ENCODE measurements around the gene CAPN12. TPM values are rescaled to one million over a fixed set of nuclear protein-coding genes. Genes with fewer than 3 reads are reported as not detected.

The CAPN12 gene
- total RNA-seq, 3 donors from 2014 or later: 0.16 to 9.2 (median 4.1) TPM

DNA sequence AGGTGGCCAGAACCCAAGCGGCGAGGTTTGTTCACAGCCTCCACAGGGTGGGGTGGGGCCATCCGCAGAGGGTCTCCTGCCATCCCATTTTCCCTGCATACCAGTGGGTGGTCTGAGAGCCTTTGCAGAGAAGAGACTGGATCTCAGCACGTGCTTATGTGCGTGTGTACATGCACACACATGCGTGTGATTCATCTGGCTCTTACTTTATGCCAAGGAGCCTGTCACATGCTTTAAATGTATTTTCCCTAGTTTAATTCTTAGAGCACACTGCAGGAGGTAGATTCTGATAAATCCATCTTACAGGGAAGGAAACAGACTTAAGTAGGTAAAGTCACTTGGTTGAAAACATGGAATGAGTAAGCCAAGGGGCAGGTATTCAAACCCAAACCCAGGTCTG is 47.1 kb downstream of the CAPN12 start:
- no peaks in the 10 kb centered on the region for H3K9me3 ChIP-seq
- peaks cover 20 to 32% of the 10 kb centered on the region in 2 donors for H3K4me1 ChIP-seq
- intact Hi-C loops (cut with DNase I; ENCODE audit: low total_unique reads): no loop called here
- no peaks in the 10 kb centered on the region for H3K36me3 ChIP-seq
- H3K27ac ChIP-seq: peak overlapping the region; percentile 96 to 99
- no peak for DNase-seq (ENCODE audit: low spot score in 2 of 2)
- H3K27me3 ChIP-seq: no peaks in the 10 kb centered on the region
- no peak for TF ChIP-seq POLR2AphosphoS5 (IDR thresholded peaks at IDR 0.05)
- TF ChIP-seq CTCF (IDR thresholded peaks at IDR 0.05): no peak
- TF ChIP-seq POLR2A (IDR thresholded peaks at IDR 0.05): no peak
- H3K4me3 ChIP-seq: no peak overlapping the region

DNA sequence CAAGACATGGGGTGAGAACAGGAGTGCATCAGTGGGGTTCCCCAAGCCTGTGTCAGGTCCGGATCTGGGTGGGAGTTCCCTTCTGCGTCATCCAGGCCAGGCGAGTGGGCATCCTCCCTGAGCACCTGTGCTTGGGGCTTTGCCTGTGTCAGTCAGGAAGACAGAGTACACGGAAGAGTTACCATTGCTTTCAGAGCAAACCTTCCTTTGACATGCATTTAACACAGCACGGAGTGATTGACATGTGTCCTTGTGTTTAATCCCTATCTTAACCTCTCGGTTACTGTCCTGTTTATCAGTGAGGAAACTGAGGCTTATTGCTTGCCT is 47.6 kb downstream of the CAPN12 start:
- intact Hi-C loops (cut with DNase I; ENCODE audit: low total_unique reads): no loop called here
- Histone ChIP-seq H3K9me3 (no peaks in the 10 kb centered on the region), H3K27me3 (no peaks in the 10 kb centered on the region), H3K27ac (peak overlapping the region; percentile 96 to 99), H3K4me3 (no peak overlapping the region), H3K4me1 (peaks cover 20 to 35% of the 10 kb centered on the region in 2 donors), H3K36me3 (no peaks in the 10 kb centered on the region)
- TF ChIP-seq CTCF (IDR thresholded peaks at IDR 0.05) (no peak), POLR2AphosphoS5 (IDR thresholded peaks at IDR 0.05) (no peak), POLR2A (IDR thresholded peaks at IDR 0.05) (no peak)
- no peak for DNase-seq (ENCODE audit: low spot score in 2 of 2)

DNA sequence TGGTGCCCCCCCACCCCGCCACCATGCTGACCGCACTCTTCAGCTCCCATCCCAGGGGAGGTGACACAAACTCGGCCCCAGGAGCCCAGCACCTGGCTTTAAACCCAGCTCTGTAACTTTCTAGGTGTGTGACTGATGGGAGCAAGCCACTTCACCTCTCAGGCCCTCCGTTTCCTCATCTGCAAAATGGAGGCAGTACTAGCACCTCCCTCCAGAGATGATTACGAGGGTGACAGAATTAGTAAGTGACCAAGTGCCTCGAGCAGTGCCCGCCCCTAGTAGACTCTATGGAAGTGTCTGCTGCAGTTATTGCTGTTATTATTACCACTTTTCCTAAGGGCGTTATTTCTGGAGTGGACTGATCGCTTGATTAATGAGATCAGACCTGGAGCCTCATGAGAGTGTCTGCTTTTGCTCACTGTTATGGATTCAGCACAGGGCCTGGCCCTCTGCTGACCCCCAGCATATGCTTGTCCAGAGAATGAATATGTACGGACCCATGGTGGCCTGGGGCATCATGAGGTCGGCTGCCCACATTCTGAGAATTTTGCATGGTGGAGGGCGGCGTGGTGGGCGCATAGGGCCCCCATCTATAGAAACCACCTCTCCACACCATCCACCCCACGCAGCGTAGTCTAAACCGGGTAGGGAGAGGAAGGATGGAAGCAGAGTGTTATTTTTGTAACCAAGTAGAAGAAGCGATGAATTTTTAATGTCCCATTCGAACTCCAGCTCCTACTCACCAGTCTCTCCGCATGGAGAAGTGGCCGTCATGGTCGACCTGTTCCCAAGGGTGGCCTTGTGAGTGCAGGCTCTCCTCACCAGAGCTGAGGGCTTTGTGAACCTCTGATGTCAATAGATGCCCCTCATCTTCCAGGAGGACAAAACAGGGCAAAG is 48.2 kb downstream of the CAPN12 start:
- H3K4me1 ChIP-seq: peaks cover 20 to 35% of the 10 kb centered on the region in 2 donors
- H3K27me3 ChIP-seq: no peaks in the 10 kb centered on the region
- peak overlapping the region; percentile 96 to 99 for H3K27ac ChIP-seq
- no peak for TF ChIP-seq POLR2AphosphoS5 (IDR thresholded peaks at IDR 0.05)
- no peak for TF ChIP-seq POLR2A (IDR thresholded peaks at IDR 0.05)
- no peak for TF ChIP-seq CTCF (IDR thresholded peaks at IDR 0.05)
- H3K9me3 ChIP-seq: no peaks in the 10 kb centered on the region
- intact Hi-C loops (cut with DNase I; ENCODE audit: low total_unique reads): no loop called here
- H3K36me3 ChIP-seq: no peaks in the 10 kb centered on the region
- H3K4me3 ChIP-seq: no peak overlapping the region
- no peak for DNase-seq (ENCODE audit: low spot score in 2 of 2)

DNA sequence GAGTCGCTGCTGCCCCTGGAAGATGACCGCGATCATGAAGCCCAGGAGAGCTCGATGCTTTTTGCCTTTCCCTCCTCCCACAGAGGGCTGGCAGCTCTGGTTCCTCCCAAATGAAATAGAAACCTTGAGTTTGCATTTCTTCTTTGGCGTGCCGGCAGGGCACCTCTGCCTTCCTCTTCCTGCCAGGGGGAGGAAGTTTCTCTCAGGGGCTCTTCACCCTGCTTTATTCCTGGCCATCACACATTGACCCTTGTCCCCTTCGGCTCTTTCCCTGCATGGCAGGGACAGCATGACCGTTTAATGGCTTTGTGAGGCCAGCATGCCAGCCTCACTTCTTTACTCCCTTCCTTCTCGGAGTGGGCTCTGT is 49.0 kb downstream of the CAPN12 start:
- no peaks in the 10 kb centered on the region for H3K9me3 ChIP-seq
- peak overlapping the region; percentile 96 to 99 for H3K27ac ChIP-seq
- TF ChIP-seq POLR2AphosphoS5 (IDR thresholded peaks at IDR 0.05): no peak
- TF ChIP-seq POLR2A (IDR thresholded peaks at IDR 0.05): no peak
- TF ChIP-seq CTCF (IDR thresholded peaks at IDR 0.05): no peak
- peaks cover 20 to 35% of the 10 kb centered on the region in 2 donors for H3K4me1 ChIP-seq
- H3K27me3 ChIP-seq: no peaks in the 10 kb centered on the region
- no peak overlapping the region for H3K4me3 ChIP-seq
- H3K36me3 ChIP-seq: no peaks in the 10 kb centered on the region
- no peak for DNase-seq (ENCODE audit: low spot score in 2 of 2)
- intact Hi-C loops (cut with DNase I; ENCODE audit: low total_unique reads): no loop called here

GRCh38 chr19:38693380-38694223 is 50.7 kb downstream of the CAPN12 start:
- Histone ChIP-seq H3K27ac (peak overlapping the region; percentile 96 to 99), H3K27me3 (no peaks in the 10 kb centered on the region), H3K4me3 (peak overlapping the region in 1 of 3 donors; percentile 41), H3K4me1 (peaks cover 20 to 35% of the 10 kb centered on the region in 2 donors), H3K36me3 (no peaks in the 10 kb centered on the region), H3K9me3 (no peaks in the 10 kb centered on the region)
- intact Hi-C loops (cut with DNase I; ENCODE audit: low total_unique reads): no loop called here
- no peak for TF ChIP-seq POLR2A (IDR thresholded peaks at IDR 0.05)
- TF ChIP-seq POLR2AphosphoS5 (IDR thresholded peaks at IDR 0.05): peak in 2 of 3 donors; percentile 32 to 34
- TF ChIP-seq CTCF (IDR thresholded peaks at IDR 0.05): no peak
- peak in 1 of 2 donors; percentile 73 for DNase-seq (ENCODE audit: low spot score in 2 of 2)
